NCI-H460 (cell line): ENCODE measurements around the gene HABP2. TPM values are rescaled to one million over a fixed set of nuclear protein-coding genes. Genes with fewer than 3 reads are reported as not detected.

Source experiments
- DNase-seq: peaks from one replicate; pipeline ENCODE4 v3.0.0-alpha.2; 2016; ENCODE audit warnings: low read depth; ENCODE audit errors: extremely low read depth
- total RNA-seq: library from RNA; depleted of rRNA; stranded (reverse); fragments of >200 nt; shearing (Covaris generic); gene quantifications from 2 replicates; pipeline ENCODE4 v1.2.3, GENCODE V29; 2014

Gene HABP2
- total RNA-seq, 1 experiment from 2014 or later, result not detected

GRCh38 chr10:113553149-113553548 is 296 bp downstream of the HABP2 start:
- DNase-seq, result no peak

GRCh38 chr10:113554214-113554613 is 1.4 kb downstream of the HABP2 start:
- DNase-seq, result no peak

- DNase-seq, result no peak
Measured at GRCh38 chr10:113555245-113555644, 2.4 kb downstream of the HABP2 start.

- DNase-seq, result no peak
Measured at GRCh38 chr10:113555751-113556150, 2.9 kb downstream of the HABP2 start.

- DNase-seq, result no peak
Measured at GRCh38 chr10:113557424-113557862, 4.6 kb downstream of the HABP2 start.

GRCh38 chr10:113557903-113558321 is 5.1 kb downstream of the HABP2 start:
- DNase-seq, result no peak

GRCh38 chr10:113560071-113560470 is 7.2 kb downstream of the HABP2 start:
- DNase-seq, result no peak

- no peak for DNase-seq
Measured at GRCh38 chr10:113561214-113561613, 8.4 kb downstream of the HABP2 start.

- no peak for DNase-seq
Measured at GRCh38 chr10:113562069-113562468, 9.2 kb downstream of the HABP2 start.

GRCh38 chr10:113562704-113563103 is 9.9 kb downstream of the HABP2 start:
- no peak for DNase-seq

GRCh38 chr10:113563306-113564088 is 10.6 kb downstream of the HABP2 start:
- peak; percentile 74 for DNase-seq

GRCh38 chr10:113565364-113565763 is 12.5 kb downstream of the HABP2 start:
- DNase-seq, result no peak

GRCh38 chr10:113566888-113567287 is 14.0 kb downstream of the HABP2 start:
- DNase-seq, result no peak

GRCh38 chr10:113569576-113569975 is 16.7 kb downstream of the HABP2 start:
- no peak for DNase-seq

GRCh38 chr10:113572520-113573290 is 19.9 kb downstream of the HABP2 start:
- no peak for DNase-seq

- no peak for DNase-seq
Measured at GRCh38 chr10:113573368-113573767, 20.5 kb downstream of the HABP2 start.

GRCh38 chr10:113576852-113577251 is 24.0 kb downstream of the HABP2 start:
- peak; percentile 38 for DNase-seq

- no peak for DNase-seq
Measured at GRCh38 chr10:113578773-113579172, 25.9 kb downstream of the HABP2 start.

GRCh38 chr10:113581092-113581491 is 28.2 kb downstream of the HABP2 start:
- no peak for DNase-seq

GRCh38 chr10:113583571-113583970 is 30.7 kb downstream of the HABP2 start:
- no peak for DNase-seq

GRCh38 chr10:113585949-113586348 is 33.1 kb downstream of the HABP2 start:
- DNase-seq, result peak; percentile 12
